H1 (cell line): ENCODE measurements around the gene IFI16. TPM values are rescaled to one million over a fixed set of nuclear protein-coding genes. Genes with fewer than 3 reads are reported as not detected.
"Not testable (repeated sequence)": the region's sequence is repeated elsewhere in the genome, so short reads cannot be mapped to it uniquely, and the experiment has no call there.

ENCODE experiments used
- CTCF ChIA-PET: fragments of 300-600 bp; sonication (Branson Sonifier 250); formaldehyde crosslinking; loops from one replicate; lab custom pipeline; 2021; ENCODE audit not compliant: partially characterized antibody; lab: Charles Lee
- POLR2A ChIA-PET: fragments of 300-600 bp; sonication (Branson Sonifier 250); formaldehyde crosslinking; loops from one replicate; lab custom pipeline; 2021; ENCODE audit warnings: inconsistent platforms; ENCODE audit not compliant: partially characterized antibody; lab: Charles Lee
- DNase-seq, 2 experiments: peaks; one replicate each; pipeline versions ENCODE4 v3.0.0 to v3.0.0-alpha.2; 2010 to 2022; ENCODE audit warnings: low spot score in 2 of 2, low read depth in 1 of 2, mixed read lengths in 1 of 2
- FAIRE-seq: peaks from 2 replicates; lab custom pipeline; 2011; peaks lifted over from hg19 to GRCh38; lab: Jason Lieb, UNC
- H2AFZ ChIP-seq: 2 replicates; pipeline ENCODE4 v1.8.1; 2012; ENCODE audit warnings: low read length, inconsistent platforms
- H2AK5ac ChIP-seq: 2 replicates; pipeline ENCODE4 v1.6.1; 2013; ENCODE audit warnings: low read depth, low read length
- H2BK120ac ChIP-seq: replicated peaks from 2 replicates; pipeline ENCODE3; 2013; ENCODE audit warnings: low read depth, low read length, inconsistent platforms
- H2BK12ac ChIP-seq: 2 replicates; pipeline ENCODE4 v1.6.1; 2013; ENCODE audit warnings: low read depth, low read length
- H2BK15ac ChIP-seq: 2 replicates; pipeline ENCODE4 v1.6.1; 2013; ENCODE audit warnings: low read length
- H2BK20ac ChIP-seq: 2 replicates; pipeline ENCODE4 v1.6.1; 2013; ENCODE audit warnings: low read length
- H2BK5ac ChIP-seq: 2 replicates; pipeline ENCODE4 v1.6.1; 2013; ENCODE audit warnings: low read depth, low read length
- H3K14ac ChIP-seq: 2 replicates; pipeline ENCODE4 v1.6.1; 2013; ENCODE audit warnings: inconsistent platforms; ENCODE audit not compliant: insufficient read length
- H3K18ac ChIP-seq: 2 replicates; pipeline ENCODE4 v1.6.1; 2013; ENCODE audit warnings: low read length; ENCODE audit errors: extremely low read depth
- H3K23ac ChIP-seq: 2 replicates; pipeline ENCODE4 v1.6.1; 2013; ENCODE audit warnings: inconsistent platforms; ENCODE audit not compliant: insufficient read length
- H3K23me2 ChIP-seq: 2 replicates; pipeline ENCODE4 v1.6.1; 2013; ENCODE audit warnings: low read depth, low read length
- H3K27ac ChIP-seq: 2 replicates; pipeline ENCODE4 v1.6.1; 2011; ENCODE audit warnings: low read depth, low read length, inconsistent platforms
- H3K27me3 ChIP-seq, 4 experiments: replicated peaks in 1 of 4; 1 replicate in 1 of 4; 2 replicates in 3 of 4; pipeline versions ENCODE4 v1.6.1 to v1.8.1; 2011 to 2013; ENCODE audit warnings: low read length in 3 of 4, mild to moderate bottlenecking in 3 of 4, inconsistent platforms in 2 of 4, mixed read lengths in 2 of 4, moderate library complexity in 1 of 4; ENCODE audit not compliant: control insufficient read depth in 3 of 4, insufficient read depth in 3 of 4; ENCODE audit errors: extremely low read depth in 1 of 4
- H3K36me3 ChIP-seq, 4 experiments: 2 replicates each; pipeline versions ENCODE4 v1.6.1 to v1.8.1; 2011 to 2013; ENCODE audit warnings: mild to moderate bottlenecking in 4 of 4, low read length in 3 of 4, moderate library complexity in 2 of 4, control low read depth in 1 of 4, inconsistent platforms in 1 of 4; ENCODE audit not compliant: insufficient read depth in 4 of 4, control insufficient read depth in 2 of 4
- H3K4ac ChIP-seq: replicated peaks from 2 replicates; pipeline ENCODE3; 2013; ENCODE audit warnings: low read length, low read depth, mixed read lengths, inconsistent platforms; ENCODE audit not compliant: insufficient read length
- H3K4me1 ChIP-seq, 4 experiments: replicated peaks in 1 of 4; 1 replicate in 1 of 4; 2 replicates in 3 of 4; pipeline versions ENCODE4 v1.6.1 to v1.8.1; 2011 to 2013; ENCODE audit warnings: low read length in 3 of 4, inconsistent platforms in 2 of 4, mixed read lengths in 1 of 4; ENCODE audit not compliant: insufficient read depth in 4 of 4, control insufficient read depth in 3 of 4
- H3K4me2 ChIP-seq, 2 experiments: 2 replicates each; pipeline versions ENCODE4 v1.6.1 to v1.8.1; 2011 to 2013; ENCODE audit warnings: low read depth in 2 of 2, low read length in 2 of 2, control low read depth in 1 of 2, inconsistent platforms in 1 of 2, mild to moderate bottlenecking in 1 of 2; ENCODE audit not compliant: insufficient read depth in 1 of 2
- H3K4me3 ChIP-seq, 4 experiments: fragments of 200-600, 300-600 bp in 1 of 4; sonication (generic), shearing (Covaris generic), sonication (Bioruptor Twin) in 1 of 4; 2 replicates each; pipeline versions ENCODE4 v1.5.1 to v1.8.1; 2011 to 2016; ENCODE audit warnings: low read length in 4 of 4, low read depth in 3 of 4, control low read depth in 2 of 4, inconsistent platforms in 2 of 4, mild to moderate bottlenecking in 2 of 4, mixed read lengths in 1 of 4, moderate library complexity in 1 of 4; ENCODE audit not compliant: insufficient read depth in 2 of 4; ENCODE audit errors: extremely low read depth in 1 of 4
- H3K56ac ChIP-seq: replicated peaks from 2 replicates; pipeline ENCODE3; 2013; ENCODE audit warnings: low read depth, mild to moderate bottlenecking, mixed read lengths, low read length, inconsistent platforms; ENCODE audit not compliant: insufficient read length
- H3K79me1 ChIP-seq: 2 replicates; pipeline ENCODE4 v1.6.1; 2013; ENCODE audit warnings: low read depth, low read length, control low read depth
- H3K79me2 ChIP-seq, 2 experiments: 2 replicates each; pipeline versions ENCODE4 v1.6.1 to v1.8.1; 2012 to 2013; ENCODE audit warnings: low read length in 2 of 2, mild to moderate bottlenecking in 2 of 2, inconsistent platforms in 1 of 2; ENCODE audit not compliant: insufficient read depth in 2 of 2, control insufficient read depth in 1 of 2
- H3K9ac ChIP-seq, 4 experiments: replicated peaks in 1 of 4; 1 replicate in 1 of 4; 2 replicates in 3 of 4; pipeline versions ENCODE4 v1.6.1 to v1.8.1; 2011 to 2013; ENCODE audit warnings: low read depth in 3 of 4, low read length in 3 of 4, control low read depth in 2 of 4, mild to moderate bottlenecking in 2 of 4, moderate library complexity in 2 of 4, inconsistent platforms in 1 of 4; ENCODE audit errors: extremely low read depth in 1 of 4
- H3K9me3 ChIP-seq, 2 experiments: 2 replicates each; pipeline versions ENCODE4 v1.6.1 to v1.8.1; 2012 to 2013; ENCODE audit warnings: mild to moderate bottlenecking in 2 of 2, moderate library complexity in 2 of 2, control low read depth in 1 of 2, inconsistent platforms in 1 of 2, low read depth in 1 of 2, low read length in 1 of 2, mixed read lengths in 1 of 2; ENCODE audit not compliant: insufficient read depth in 2 of 2
- H4K20me1 ChIP-seq, 2 experiments: replicated peaks in 1 of 2; 2 replicates each; pipeline versions ENCODE3 to v1.8.1; 2011 to 2013; ENCODE audit warnings: inconsistent platforms in 2 of 2, low read length in 2 of 2, mild to moderate bottlenecking in 1 of 2; ENCODE audit not compliant: insufficient read depth in 2 of 2, control insufficient read depth in 1 of 2
- H4K5ac ChIP-seq: 2 replicates; pipeline ENCODE4 v1.6.1; 2013; ENCODE audit warnings: low read length, low read depth, mixed read lengths, inconsistent platforms; ENCODE audit not compliant: insufficient read length
- H4K8ac ChIP-seq: 2 replicates; pipeline ENCODE4 v1.8.0; 2013; ENCODE audit warnings: mild to moderate bottlenecking, moderate library complexity, low read length, inconsistent platforms; ENCODE audit not compliant: insufficient read depth; ENCODE audit errors: extremely low read depth
- H4K91ac ChIP-seq: replicated peaks from 2 replicates; pipeline ENCODE3; 2013; ENCODE audit warnings: low read length, mixed read lengths, inconsistent platforms; ENCODE audit not compliant: insufficient read length
- KDM1A ChIP-seq: fragments of 200-600, 300-600 bp; sonication (generic); IDR thresholded peaks from 2 replicates; pipeline ENCODE4 v1.7.1; 2016; ENCODE audit warnings: mild to moderate bottlenecking, low read length, borderline replicate concordance
- KDM5A ChIP-seq: fragments of 200-600 bp; IDR thresholded peaks from 2 replicates; pipeline ENCODE4 v1.7.1; 2012; ENCODE audit warnings: mild to moderate bottlenecking, low read length, inconsistent platforms, mixed read lengths
- RFX5 ChIP-seq: IDR thresholded peaks from 2 replicates; pipeline ENCODE4 v1.6.1; 2011; ENCODE audit warnings: low read depth, low read length, improper control_type of control experiment, borderline replicate concordance
- SUZ12 ChIP-seq: fragments of 200-600 bp; sonication (generic); IDR thresholded peaks from 2 replicates; pipeline ENCODE4 v1.6.1; 2012; ENCODE audit warnings: mild to moderate bottlenecking, inconsistent platforms, low read length, moderate library complexity, mixed read lengths
- WGBS, 2 experiments: shearing (Covaris generic) in 1 of 2; methylation state at CpG; one replicate each; pipeline versions ENCODE4 v1.1.6 to v1.1.7; 2013 to 2015; ENCODE audit warnings: low lambda C conversion rate in 2 of 2, mixed read lengths in 2 of 2, inconsistent platforms in 1 of 2, low coverage in 1 of 2, missing lambda C conversion rate in 1 of 2; ENCODE audit not compliant: insufficient replicate concordance in 2 of 2, insufficient coverage in 1 of 2, insufficient read length in 1 of 2; ENCODE audit errors: extremely low coverage in 1 of 2, missing lambda C conversion rate in 1 of 2; 5-methylcytosine and 5-hydroxymethylcytosine counted together
- polyA plus RNA-seq, 7 experiments: library from polyadenylated mRNA; depleted of rRNA in 3 of 7; stranded (reverse) in 5 of 7; unstranded in 2 of 7; fragments of >200 nt in 5 of 7; fragments of 200-250 nt in 2 of 7; gene quantifications; 1 replicate in 5 of 7; 2 replicates in 1 of 7; 4 replicates in 1 of 7; pipeline versions ENCODE4 v1.2.1 to v1.2.3, GENCODE V29; 2011 to 2013; ENCODE audit warnings: missing spikeins in 2 of 7, mixed read lengths in 2 of 7
- total RNA-seq: library from RNA; stranded (reverse); fragmentation: NEBNext Ultra II Directional; extraction: Animal tissue kit (Norgen Biotek cat#: 25700); gene quantifications from 2 replicates; pipeline ENCODE4 v1.2.1, GENCODE V29; 2021

IFI16 gene
- total and polyA plus RNA-seq, 2 of the 8 experiments (the other 6 are each of a cell fraction or from before 2014, with no cell fraction given) = 0.63 to 0.74 TPM

- TF ChIP-seq KDM5A (no peak), RFX5 (no peak), KDM1A (no peak), SUZ12 (no peak)
Observed at GRCh38 chr1:159040893-159041724, 31.4 kb downstream of the IFI16 start (continued).

- H2AK5ac ChIP-seq, H4K20me1 ChIP-seq, H2BK12ac ChIP-seq, H3K4ac ChIP-seq, H2BK15ac ChIP-seq, H2BK5ac ChIP-seq, H3K79me2 ChIP-seq, H3K4me1 ChIP-seq, H2AFZ ChIP-seq, FAIRE-seq, H3K9me3 ChIP-seq, DNase-seq, H3K27me3 ChIP-seq, H3K79me1 ChIP-seq, H3K23ac ChIP-seq, H2BK120ac ChIP-seq, H3K4me2 ChIP-seq, H3K14ac ChIP-seq, POLR2A ChIA-PET, H4K8ac ChIP-seq, H2BK20ac ChIP-seq, H4K5ac ChIP-seq, CTCF ChIA-PET, H4K91ac ChIP-seq, H3K36me3 ChIP-seq, H3K18ac ChIP-seq, H3K27ac ChIP-seq, H3K56ac ChIP-seq, H3K23me2 ChIP-seq, H3K4me3 ChIP-seq, H3K9ac ChIP-seq: not testable (repeated sequence)
- WGBS, 2 experiments = 86% methylated on average over 1 of the region's 1 CpG; no CpG with 5 or more reads in 1 of the 2 experiments
Observed at GRCh38 chr1:159046486-159046885, 36.8 kb downstream of the IFI16 start.
